ENCODE measurements around the gene ZNF19. TPM values are rescaled to one million over a fixed set of nuclear protein-coding genes. Genes with fewer than 3 reads are reported as not detected.
A peak's percentile ranks its signal among the peaks of the same experiment; 100 is the strongest.

ZNF19 gene
- total RNA-seq (2.0 and 7.0 TPM in 2 replicates), polyA plus RNA-seq (4.5 and 6.1 TPM in 2 replicates)

DNA sequence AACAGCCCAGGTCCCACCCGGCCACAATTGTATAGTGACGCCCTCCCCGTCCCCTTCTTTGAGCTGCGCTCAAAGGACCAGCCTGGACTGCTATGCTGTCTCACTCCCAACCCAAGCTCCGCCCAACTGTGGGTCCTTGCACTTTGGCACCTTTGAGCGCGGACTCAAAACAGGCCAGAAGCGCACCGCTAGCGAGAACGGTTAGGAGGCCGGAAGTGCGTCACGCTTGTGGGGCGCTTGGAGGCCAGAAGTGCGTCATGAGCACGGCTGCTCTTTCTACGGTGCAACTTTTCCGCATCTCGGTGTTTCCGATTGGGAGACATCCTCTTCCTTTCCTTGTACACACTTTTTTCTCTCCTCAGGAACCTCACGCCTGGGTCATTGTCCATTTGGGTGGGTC lies at the start of gene ZNF19:
TSS of gene ZNF19 (minus strand) at position 203 of the 400 bp plus-strand sequence. CDS start 7,210 bp downstream, outside the sequence.
- Histone ChIP-seq H3K4me1 (ENCODE audit: low read depth) (no peaks in the 10 kb centered on the region), H3K27me3 (peaks cover 10% of the 10 kb centered on the region), H3K36me3 (no peaks in the 10 kb centered on the region), H3K4me3 (no peak within 1 kb of the TSS), H3K9me3 (ENCODE audit: low read depth) (no peaks in the 10 kb centered on the region), H3K27ac (no peak within 1 kb of the TSS)
- DNase-seq (ENCODE audit: low read depth in 1 of 2, low spot score in 1 of 2): no peak
- TF ChIP-seq, protein P1, sequence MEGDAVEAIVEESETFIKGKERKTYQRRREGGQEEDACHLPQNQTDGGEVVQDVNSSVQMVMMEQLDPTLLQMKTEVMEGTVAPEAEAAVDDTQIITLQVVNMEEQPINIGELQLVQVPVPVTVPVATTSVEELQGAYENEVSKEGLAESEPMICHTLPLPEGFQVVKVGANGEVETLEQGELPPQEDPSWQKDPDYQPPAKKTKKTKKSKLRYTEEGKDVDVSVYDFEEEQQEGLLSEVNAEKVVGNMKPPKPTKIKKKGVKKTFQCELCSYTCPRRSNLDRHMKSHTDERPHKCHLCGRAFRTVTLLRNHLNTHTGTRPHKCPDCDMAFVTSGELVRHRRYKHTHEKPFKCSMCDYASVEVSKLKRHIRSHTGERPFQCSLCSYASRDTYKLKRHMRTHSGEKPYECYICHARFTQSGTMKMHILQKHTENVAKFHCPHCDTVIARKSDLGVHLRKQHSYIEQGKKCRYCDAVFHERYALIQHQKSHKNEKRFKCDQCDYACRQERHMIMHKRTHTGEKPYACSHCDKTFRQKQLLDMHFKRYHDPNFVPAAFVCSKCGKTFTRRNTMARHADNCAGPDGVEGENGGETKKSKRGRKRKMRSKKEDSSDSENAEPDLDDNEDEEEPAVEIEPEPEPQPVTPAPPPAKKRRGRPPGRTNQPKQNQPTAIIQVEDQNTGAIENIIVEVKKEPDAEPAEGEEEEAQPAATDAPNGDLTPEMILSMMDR (IDR thresholded peaks at IDR 0.05; ENCODE audit: low read depth, low read length): no peak

DNA sequence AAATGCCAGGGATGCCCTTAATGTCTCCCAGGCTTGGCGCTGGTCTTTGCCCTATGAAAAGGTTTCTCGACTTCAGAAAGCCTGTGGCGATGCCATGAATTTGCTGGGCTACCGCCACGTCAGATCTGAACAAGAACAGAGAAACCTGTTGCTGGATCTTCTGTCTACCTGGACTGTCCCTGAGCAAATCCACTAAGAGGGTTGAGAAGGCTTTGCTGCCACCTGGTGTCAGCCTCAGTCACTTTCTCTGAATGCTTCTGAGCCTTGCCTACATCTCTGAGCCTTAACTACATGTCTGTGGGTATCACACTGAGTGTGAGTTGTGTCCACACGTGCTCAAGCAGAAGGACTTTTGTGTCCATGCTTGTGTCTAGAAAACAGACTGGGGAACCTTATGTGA lies 48.5 kb upstream of the ZNF19 start:
- DNase-seq (ENCODE audit: low read depth in 1 of 2, low spot score in 1 of 2): peak; percentile 56 to 57
- TF ChIP-seq, protein P1 (IDR thresholded peaks at IDR 0.05; ENCODE audit: low read depth, low read length): peak; percentile 69
- Histone ChIP-seq H3K27ac (no peak overlapping the region), H3K27me3 (no peaks in the 10 kb centered on the region), H3K9me3 (ENCODE audit: low read depth) (no peaks in the 10 kb centered on the region), H3K4me1 (ENCODE audit: low read depth) (no peaks in the 10 kb centered on the region), H3K4me3 (no peak overlapping the region), H3K36me3 (no peaks in the 10 kb centered on the region)

DNA sequence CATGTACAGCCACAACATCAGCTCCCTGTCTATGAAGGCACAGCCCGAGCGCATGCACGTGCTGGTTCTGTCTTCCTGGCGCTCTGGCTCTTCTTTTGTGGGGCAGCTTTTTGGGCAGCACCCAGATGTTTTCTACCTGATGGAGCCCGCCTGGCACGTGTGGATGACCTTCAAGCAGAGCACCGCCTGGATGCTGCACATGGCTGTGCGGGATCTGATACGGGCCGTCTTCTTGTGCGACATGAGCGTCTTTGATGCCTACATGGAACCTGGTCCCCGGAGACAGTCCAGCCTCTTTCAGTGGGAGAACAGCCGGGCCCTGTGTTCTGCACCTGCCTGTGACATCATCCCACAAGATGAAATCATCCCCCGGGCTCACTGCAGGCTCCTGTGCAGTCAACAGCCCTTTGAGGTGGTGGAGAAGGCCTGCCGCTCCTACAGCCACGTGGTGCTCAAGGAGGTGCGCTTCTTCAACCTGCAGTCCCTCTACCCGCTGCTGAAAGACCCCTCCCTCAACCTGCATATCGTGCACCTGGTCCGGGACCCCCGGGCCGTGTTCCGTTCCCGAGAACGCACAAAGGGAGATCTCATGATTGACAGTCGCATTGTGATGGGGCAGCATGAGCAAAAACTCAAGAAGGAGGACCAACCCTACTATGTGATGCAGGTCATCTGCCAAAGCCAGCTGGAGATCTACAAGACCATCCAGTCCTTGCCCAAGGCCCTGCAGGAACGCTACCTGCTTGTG lies 47.8 kb upstream of the ZNF19 start:
- Histone ChIP-seq H3K27me3 (no peaks in the 10 kb centered on the region), H3K4me3 (no peak overlapping the region), H3K27ac (no peak overlapping the region), H3K4me1 (ENCODE audit: low read depth) (no peaks in the 10 kb centered on the region), H3K36me3 (no peaks in the 10 kb centered on the region), H3K9me3 (ENCODE audit: low read depth) (no peaks in the 10 kb centered on the region)
- DNase-seq (ENCODE audit: low read depth in 1 of 2, low spot score in 1 of 2): no peak
- TF ChIP-seq, protein P1 (IDR thresholded peaks at IDR 0.05; ENCODE audit: low read depth, low read length): no peak

DNA sequence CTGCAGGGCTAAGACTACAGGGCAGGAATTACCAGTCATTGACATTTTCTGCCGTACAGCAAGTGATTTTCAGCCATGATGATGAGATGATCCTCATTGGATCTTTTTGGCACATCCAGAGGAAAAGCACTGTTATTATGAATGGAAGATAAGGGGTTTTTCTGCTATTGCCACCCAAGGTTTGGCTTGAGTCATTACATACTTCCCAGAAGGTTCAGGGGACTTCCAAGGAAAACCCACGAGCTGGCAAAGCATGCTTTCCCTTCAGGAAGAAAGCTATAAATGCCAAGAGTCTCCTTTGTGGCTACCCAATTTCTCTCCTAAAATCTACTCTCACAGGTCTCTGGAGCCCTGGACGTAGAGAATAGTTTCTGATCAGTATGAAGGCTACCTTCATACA lies 43.2 kb upstream of the ZNF19 start:
- H3K27ac ChIP-seq: no peak overlapping the region
- H3K4me3 ChIP-seq: no peak overlapping the region
- H3K36me3 ChIP-seq: no peaks in the 10 kb centered on the region
- H3K27me3 ChIP-seq: no peaks in the 10 kb centered on the region
- H3K9me3 ChIP-seq (ENCODE audit: low read depth): no peaks in the 10 kb centered on the region
- TF ChIP-seq, protein P1 (IDR thresholded peaks at IDR 0.05; ENCODE audit: low read depth, low read length): no peak
- no peak for DNase-seq (ENCODE audit: low read depth in 1 of 2, low spot score in 1 of 2)
- H3K4me1 ChIP-seq (ENCODE audit: low read depth): no peaks in the 10 kb centered on the region

DNA sequence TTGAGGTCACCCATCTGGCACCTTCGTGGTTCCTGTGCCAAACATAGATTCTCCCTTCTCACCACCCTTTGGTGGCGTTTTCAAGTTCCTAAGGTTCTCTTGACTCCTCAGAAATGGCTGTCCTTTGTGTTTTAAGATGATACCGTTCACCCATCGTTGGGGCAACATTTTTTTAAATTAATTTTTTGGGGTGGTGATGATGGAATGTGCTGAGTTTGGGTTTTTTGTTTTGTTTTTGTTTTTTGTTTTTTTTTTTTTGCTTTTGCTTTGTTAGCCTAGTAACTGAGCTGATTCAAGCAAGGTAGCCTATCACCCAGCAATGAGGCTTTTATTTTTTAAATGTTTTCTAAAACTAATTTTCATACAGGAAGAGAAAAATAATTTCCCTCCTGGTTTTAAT lies 39.7 kb upstream of the ZNF19 start:
- H3K36me3 ChIP-seq: no peaks in the 10 kb centered on the region
- H3K27me3 ChIP-seq: peaks cover 5% of the 10 kb centered on the region
- no peak for DNase-seq (ENCODE audit: low read depth in 1 of 2, low spot score in 1 of 2)
- no peaks in the 10 kb centered on the region for H3K9me3 ChIP-seq (ENCODE audit: low read depth)
- no peak overlapping the region for H3K4me3 ChIP-seq
- no peak overlapping the region for H3K27ac ChIP-seq
- TF ChIP-seq, protein P1 (IDR thresholded peaks at IDR 0.05; ENCODE audit: low read depth, low read length): no peak
- peaks cover 6% of the 10 kb centered on the region for H3K4me1 ChIP-seq (ENCODE audit: low read depth)

Measured in cardiac muscle cell (in vitro differentiated cells and primary cell).